ENCODE measurements around the gene ATP2C1. TPM values are rescaled to one million over a fixed set of nuclear protein-coding genes. Genes with fewer than 3 reads are reported as not detected.
A peak's percentile ranks its signal among the peaks of the same experiment; 100 is the strongest.

ATP2C1 gene
- total and polyA plus RNA-seq, 2 donors, result 40.6 to 60.2 TPM

DNA sequence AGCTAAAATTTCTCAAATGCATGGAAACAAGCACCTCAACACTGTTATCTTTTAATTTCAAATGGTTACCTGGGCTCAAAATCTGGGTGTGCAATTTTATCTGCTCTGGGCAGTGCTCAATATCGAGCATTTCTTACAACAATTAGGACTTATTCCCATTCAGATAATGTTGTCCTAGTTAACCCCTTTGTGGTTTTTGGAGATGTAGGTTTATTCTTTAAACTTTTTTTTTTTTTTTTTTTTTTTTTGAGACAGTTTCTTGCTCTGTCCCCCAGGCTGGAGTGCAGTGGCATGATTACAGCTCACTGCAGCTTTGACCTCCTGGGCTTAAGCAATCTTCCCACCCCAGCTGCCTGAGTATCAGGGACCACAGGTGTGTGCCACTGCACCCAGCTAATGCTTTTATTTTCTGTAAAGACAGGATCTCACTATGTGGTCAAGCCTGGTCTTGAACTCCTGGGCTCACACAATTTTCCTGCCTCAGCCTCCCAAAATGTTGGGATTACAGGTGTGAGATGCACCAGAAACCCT, 4.4 kb upstream of the ATP2C1 start:
- Histone ChIP-seq H3K4me1 (ENCODE audit: control insufficient read depth in 2 of 2, insufficient read depth in 2 of 2, low read length in 2 of 2) (no peaks in the 10 kb centered on the region), H3K27me3 (ENCODE audit: control insufficient read depth in 2 of 2, insufficient read depth in 1 of 2, low read length in 1 of 2) (no peaks in the 10 kb centered on the region), H3K27ac (ENCODE audit: low read depth in 1 of 2, low read length in 1 of 2) (no peak overlapping the region), H3K36me3 (ENCODE audit: control insufficient read depth in 2 of 2, insufficient read depth in 2 of 2, low read length in 1 of 2) (no peaks in the 10 kb centered on the region), H3K4me3 (ENCODE audit: low read length in 2 of 2) (no peak overlapping the region), H3K9me3 (ENCODE audit: control insufficient read depth in 2 of 2, insufficient read depth in 1 of 2, low read length in 1 of 2) (no peaks in the 10 kb centered on the region)
- 88% methylated on average over 1 of the region's 1 CpG for whole genome bisulfite sequencing
- no peak for DNase-seq (ENCODE audit: low read depth in 6 of 9, low spot score in 9 of 9)

DNA sequence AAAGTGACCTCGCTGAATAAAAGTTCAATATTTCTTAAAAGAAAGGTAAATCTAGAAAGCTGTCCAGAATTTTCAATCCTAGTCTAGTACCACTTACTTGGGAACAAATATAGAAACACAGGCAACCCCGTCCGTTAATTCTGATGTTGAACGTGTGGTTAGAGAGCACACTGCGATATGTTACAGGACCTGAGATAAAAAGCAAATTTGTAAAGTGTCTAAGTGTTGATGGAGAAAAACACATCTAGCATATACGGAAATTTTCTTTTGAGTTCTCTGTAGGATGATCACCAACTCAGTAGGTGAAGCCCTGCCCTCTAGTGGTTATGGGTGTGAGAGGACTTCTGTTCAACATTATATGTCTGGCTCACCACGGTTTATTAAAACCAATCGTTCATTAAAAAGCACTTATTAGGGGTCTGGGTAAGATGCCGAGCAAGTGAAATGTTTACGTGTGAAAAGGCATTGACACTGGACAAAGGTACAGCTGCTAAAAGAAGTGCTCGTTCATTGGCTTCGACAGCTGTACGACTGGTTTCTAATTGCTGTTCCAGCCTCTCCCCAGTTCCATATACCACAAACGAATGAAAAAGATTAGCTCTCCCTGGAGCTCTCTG, 1.0 kb upstream of the ATP2C1 start:
- WGBS, result 4% methylated on average over 14 of the region's 14 CpGs
- no peaks in the 10 kb centered on the region for H3K36me3 ChIP-seq (ENCODE audit: control insufficient read depth in 2 of 2, insufficient read depth in 2 of 2, low read length in 1 of 2)
- H3K9me3 ChIP-seq (ENCODE audit: control insufficient read depth in 2 of 2, insufficient read depth in 1 of 2, low read length in 1 of 2), result no peaks in the 10 kb centered on the region
- DNase-seq (ENCODE audit: low read depth in 6 of 9, low spot score in 9 of 9), result peak; percentile 67 to 94 (median 84)
- peaks cover 4 to 6% of the 10 kb centered on the region in 2 donors for H3K4me1 ChIP-seq (ENCODE audit: control insufficient read depth in 2 of 2, insufficient read depth in 2 of 2, low read length in 2 of 2)
- H3K27me3 ChIP-seq (ENCODE audit: control insufficient read depth in 2 of 2, insufficient read depth in 1 of 2, low read length in 1 of 2), result no peaks in the 10 kb centered on the region
- H3K4me3 ChIP-seq (ENCODE audit: low read length in 2 of 2), result peak overlapping the region; percentile 77 to 84
- peak overlapping the region; percentile 93 to 95 for H3K27ac ChIP-seq (ENCODE audit: low read depth in 1 of 2, low read length in 1 of 2)

DNA sequence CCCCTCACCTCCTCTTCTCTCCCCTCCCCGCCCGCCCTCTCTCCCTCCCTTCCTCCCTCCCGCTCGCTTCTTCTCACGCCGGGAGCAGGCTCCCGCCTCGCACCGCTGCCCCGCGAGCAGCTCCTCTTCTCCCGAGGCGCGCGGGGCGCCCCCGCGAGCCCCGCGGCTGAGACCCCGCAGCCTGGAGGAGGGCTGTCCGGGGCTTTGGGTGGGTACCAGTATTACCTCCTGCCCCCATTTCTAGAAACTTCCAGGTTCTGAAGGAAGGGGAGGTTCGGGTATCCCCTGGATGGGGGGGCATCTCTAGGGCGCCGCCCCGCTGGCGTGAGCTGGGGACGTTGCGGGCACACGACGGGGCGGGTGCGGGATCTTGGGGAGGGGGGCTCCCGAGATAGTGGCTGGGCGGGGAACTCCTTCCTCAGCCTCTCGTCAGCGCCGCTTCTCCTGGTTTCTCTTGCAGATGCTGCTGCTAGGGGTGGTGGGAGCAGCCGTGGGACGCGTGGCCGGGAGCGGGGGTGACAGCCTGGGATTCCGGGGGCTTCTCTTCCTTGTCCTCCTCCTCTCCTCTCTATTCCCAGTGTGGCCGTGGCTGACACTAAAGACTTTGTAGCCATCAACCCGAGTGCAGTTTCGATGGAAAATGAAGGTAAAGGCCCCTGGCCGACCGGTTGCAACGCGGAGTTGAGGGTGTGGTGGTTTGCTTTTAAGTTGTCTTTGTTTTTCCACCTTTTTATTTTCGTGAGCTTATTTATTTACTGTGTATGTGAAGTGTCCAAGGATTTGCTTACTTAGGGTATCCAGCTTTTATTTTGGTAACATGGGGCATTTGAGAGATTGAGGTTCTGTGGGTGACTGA, 474 bp downstream of the ATP2C1 start:
- H3K4me3 ChIP-seq (ENCODE audit: low read length in 2 of 2), result peak overlapping the region; percentile 77 to 84
- DNase-seq (ENCODE audit: low read depth in 6 of 9, low spot score in 9 of 9), result peak in 7 of 9 donors; percentile 9 to 55 (median 39)
- H3K27me3 ChIP-seq (ENCODE audit: control insufficient read depth in 2 of 2, insufficient read depth in 1 of 2, low read length in 1 of 2), result no peaks in the 10 kb centered on the region
- H3K9me3 ChIP-seq (ENCODE audit: control insufficient read depth in 2 of 2, insufficient read depth in 1 of 2, low read length in 1 of 2), result no peaks in the 10 kb centered on the region
- peak overlapping the region; percentile 93 to 95 for H3K27ac ChIP-seq (ENCODE audit: low read depth in 1 of 2, low read length in 1 of 2)
- peaks cover 4 to 6% of the 10 kb centered on the region in 2 donors for H3K4me1 ChIP-seq (ENCODE audit: control insufficient read depth in 2 of 2, insufficient read depth in 2 of 2, low read length in 2 of 2)
- under 1% methylated on average over 51 of the region's 52 CpGs for WGBS
- no peaks in the 10 kb centered on the region for H3K36me3 ChIP-seq (ENCODE audit: control insufficient read depth in 2 of 2, insufficient read depth in 2 of 2, low read length in 1 of 2)

DNA sequence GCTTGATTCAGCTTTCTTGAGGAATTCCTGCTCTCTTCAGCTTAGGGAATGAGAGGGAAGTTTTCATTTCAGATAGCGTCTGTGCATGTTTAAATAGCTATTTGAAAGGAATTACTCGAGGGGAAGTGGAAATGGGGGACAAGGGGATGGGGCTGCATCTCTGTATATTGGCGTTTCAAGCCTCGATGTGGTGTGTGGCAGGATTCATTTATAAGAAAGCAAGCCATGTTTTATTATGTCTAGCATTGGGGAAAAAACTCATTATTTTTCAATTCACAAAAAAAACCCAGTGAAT, 1.0 kb downstream of the ATP2C1 start:
- Histone ChIP-seq H3K27me3 (ENCODE audit: control insufficient read depth in 2 of 2, insufficient read depth in 1 of 2, low read length in 1 of 2) (no peaks in the 10 kb centered on the region), H3K36me3 (ENCODE audit: control insufficient read depth in 2 of 2, insufficient read depth in 2 of 2, low read length in 1 of 2) (no peaks in the 10 kb centered on the region), H3K4me3 (ENCODE audit: low read length in 2 of 2) (peak overlapping the region; percentile 77 to 84), H3K9me3 (ENCODE audit: control insufficient read depth in 2 of 2, insufficient read depth in 1 of 2, low read length in 1 of 2) (no peaks in the 10 kb centered on the region), H3K4me1 (ENCODE audit: control insufficient read depth in 2 of 2, insufficient read depth in 2 of 2, low read length in 2 of 2) (peaks cover 4 to 6% of the 10 kb centered on the region in 2 donors), H3K27ac (ENCODE audit: low read depth in 1 of 2, low read length in 1 of 2) (no peak overlapping the region)
- 6% methylated on average over 4 of the region's 4 CpGs for WGBS
- DNase-seq (ENCODE audit: low read depth in 6 of 9, low spot score in 9 of 9), result peak in 1 of 9 donors; percentile 28

DNA sequence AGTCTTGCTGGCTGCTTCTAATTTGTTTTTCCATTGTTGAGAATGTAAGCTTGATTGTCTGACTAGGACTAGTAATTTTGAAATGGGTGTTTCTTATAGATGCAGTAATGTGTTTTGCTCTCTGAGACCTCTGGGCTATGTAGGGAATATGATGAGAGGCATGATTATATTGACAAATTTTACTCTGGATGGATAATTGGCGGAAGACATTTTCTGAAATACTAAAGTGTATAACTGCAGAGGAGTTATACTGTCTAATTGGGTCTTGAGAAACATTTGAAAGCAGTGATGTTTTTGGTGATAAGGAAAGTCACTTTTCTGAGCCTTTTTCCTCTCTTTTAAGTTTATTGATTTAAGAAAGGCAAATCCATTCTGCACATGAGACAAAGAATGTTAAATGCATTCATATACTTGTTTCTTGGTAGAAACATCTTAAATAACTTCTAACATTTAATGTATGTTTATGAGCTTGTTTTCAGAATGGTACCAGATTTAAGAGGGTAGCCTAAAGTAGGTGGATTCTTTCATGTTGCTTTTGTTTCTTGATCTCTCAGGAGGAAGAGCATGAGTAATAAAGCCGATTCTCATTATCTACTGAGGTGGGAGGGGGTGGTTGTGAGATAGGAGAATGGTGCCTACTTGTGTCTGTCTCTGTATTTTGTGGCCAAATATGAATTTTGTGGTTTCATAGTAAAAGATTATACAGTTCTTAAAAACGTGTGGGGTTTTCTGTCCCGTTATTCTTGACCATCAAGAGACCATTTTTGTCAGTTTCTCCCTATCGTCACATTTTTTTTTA, 2.0 kb downstream of the ATP2C1 start:
- no peak overlapping the region for H3K4me3 ChIP-seq (ENCODE audit: low read length in 2 of 2)
- WGBS, result 63% methylated on average over 5 of the region's 5 CpGs

DNA sequence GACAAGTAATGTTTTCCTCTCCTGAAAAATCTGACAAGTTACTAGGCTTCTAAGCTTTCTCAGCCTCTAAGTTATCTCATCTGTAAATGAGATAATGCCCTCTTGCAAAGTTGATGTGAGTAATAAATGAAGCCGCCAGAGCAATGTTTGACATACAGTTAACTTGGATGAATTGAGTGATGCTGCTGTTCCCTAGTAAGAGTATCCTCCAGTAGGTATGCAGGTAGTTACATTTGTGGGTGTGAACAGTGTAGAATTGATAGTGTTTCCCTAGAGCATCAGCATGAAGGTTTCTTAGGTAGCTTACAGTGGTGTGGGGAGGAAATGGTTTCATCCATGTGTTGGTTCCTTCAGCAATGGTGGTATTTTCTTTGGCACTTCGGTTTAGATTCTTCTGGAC, 3.4 kb downstream of the ATP2C1 start:
- WGBS, result 93% methylated on average over 2 of the region's 2 CpGs
- H3K4me1 ChIP-seq (ENCODE audit: control insufficient read depth in 2 of 2, insufficient read depth in 2 of 2, low read length in 2 of 2), result peaks cover 4 to 9% of the 10 kb centered on the region in 2 donors
- DNase-seq (ENCODE audit: low read depth in 6 of 9, low spot score in 9 of 9), result no peak

More for the DNA sequence above, 2.0 kb downstream of the ATP2C1 start:
- H3K27me3 ChIP-seq (ENCODE audit: control insufficient read depth in 2 of 2, insufficient read depth in 1 of 2, low read length in 1 of 2), result no peaks in the 10 kb centered on the region
- H3K27ac ChIP-seq (ENCODE audit: low read depth in 1 of 2, low read length in 1 of 2), result no peak overlapping the region
- no peaks in the 10 kb centered on the region for H3K36me3 ChIP-seq (ENCODE audit: control insufficient read depth in 2 of 2, insufficient read depth in 2 of 2, low read length in 1 of 2)
- H3K4me1 ChIP-seq (ENCODE audit: control insufficient read depth in 2 of 2, insufficient read depth in 2 of 2, low read length in 2 of 2), result peaks cover 4 to 6% of the 10 kb centered on the region in 2 donors
- peak in 2 of 9 donors; percentile 19 to 33 for DNase-seq (ENCODE audit: low read depth in 6 of 9, low spot score in 9 of 9)
- H3K9me3 ChIP-seq (ENCODE audit: control insufficient read depth in 2 of 2, insufficient read depth in 1 of 2, low read length in 1 of 2), result no peaks in the 10 kb centered on the region

DNA sequence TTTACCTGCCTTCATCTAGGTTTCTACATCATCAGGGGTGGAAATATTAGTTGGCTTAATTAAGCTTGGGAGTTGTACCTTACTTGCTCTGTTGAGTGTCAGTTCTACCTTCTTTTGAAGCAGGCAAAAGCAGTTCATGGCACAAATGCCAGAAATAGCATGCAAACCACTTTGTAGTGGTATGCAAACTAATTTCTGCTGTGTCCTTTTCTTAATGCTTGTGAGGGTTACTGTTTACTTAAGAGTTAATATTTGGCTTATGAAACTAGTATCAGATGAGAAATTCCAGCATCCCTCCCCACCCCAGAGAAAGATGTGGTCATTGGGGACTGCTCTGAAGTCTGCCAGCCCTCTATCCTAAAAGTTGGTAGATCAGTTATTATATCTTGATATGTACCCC, 7.1 kb downstream of the ATP2C1 start:
- no peak for DNase-seq (ENCODE audit: low read depth in 6 of 9, low spot score in 9 of 9)
- Histone ChIP-seq H3K4me3 (ENCODE audit: low read length in 2 of 2) (no peak overlapping the region), H3K36me3 (ENCODE audit: control insufficient read depth in 2 of 2, insufficient read depth in 2 of 2, low read length in 1 of 2) (no peaks in the 10 kb centered on the region), H3K4me1 (ENCODE audit: control insufficient read depth in 2 of 2, insufficient read depth in 2 of 2, low read length in 2 of 2) (peaks cover 0 to 5% of the 10 kb centered on the region in 2 donors), H3K9me3 (ENCODE audit: control insufficient read depth in 2 of 2, insufficient read depth in 1 of 2, low read length in 1 of 2) (no peaks in the 10 kb centered on the region), H3K27me3 (ENCODE audit: control insufficient read depth in 2 of 2, insufficient read depth in 1 of 2, low read length in 1 of 2) (no peaks in the 10 kb centered on the region), H3K27ac (ENCODE audit: low read depth in 1 of 2, low read length in 1 of 2) (no peak overlapping the region)

More for the DNA sequence above, 3.4 kb downstream of the ATP2C1 start:
- Histone ChIP-seq H3K9me3 (ENCODE audit: control insufficient read depth in 2 of 2, insufficient read depth in 1 of 2, low read length in 1 of 2) (no peaks in the 10 kb centered on the region), H3K27ac (ENCODE audit: low read depth in 1 of 2, low read length in 1 of 2) (no peak overlapping the region), H3K27me3 (ENCODE audit: control insufficient read depth in 2 of 2, insufficient read depth in 1 of 2, low read length in 1 of 2) (no peaks in the 10 kb centered on the region), H3K4me3 (ENCODE audit: low read length in 2 of 2) (no peak overlapping the region), H3K36me3 (ENCODE audit: control insufficient read depth in 2 of 2, insufficient read depth in 2 of 2, low read length in 1 of 2) (no peaks in the 10 kb centered on the region)

DNA sequence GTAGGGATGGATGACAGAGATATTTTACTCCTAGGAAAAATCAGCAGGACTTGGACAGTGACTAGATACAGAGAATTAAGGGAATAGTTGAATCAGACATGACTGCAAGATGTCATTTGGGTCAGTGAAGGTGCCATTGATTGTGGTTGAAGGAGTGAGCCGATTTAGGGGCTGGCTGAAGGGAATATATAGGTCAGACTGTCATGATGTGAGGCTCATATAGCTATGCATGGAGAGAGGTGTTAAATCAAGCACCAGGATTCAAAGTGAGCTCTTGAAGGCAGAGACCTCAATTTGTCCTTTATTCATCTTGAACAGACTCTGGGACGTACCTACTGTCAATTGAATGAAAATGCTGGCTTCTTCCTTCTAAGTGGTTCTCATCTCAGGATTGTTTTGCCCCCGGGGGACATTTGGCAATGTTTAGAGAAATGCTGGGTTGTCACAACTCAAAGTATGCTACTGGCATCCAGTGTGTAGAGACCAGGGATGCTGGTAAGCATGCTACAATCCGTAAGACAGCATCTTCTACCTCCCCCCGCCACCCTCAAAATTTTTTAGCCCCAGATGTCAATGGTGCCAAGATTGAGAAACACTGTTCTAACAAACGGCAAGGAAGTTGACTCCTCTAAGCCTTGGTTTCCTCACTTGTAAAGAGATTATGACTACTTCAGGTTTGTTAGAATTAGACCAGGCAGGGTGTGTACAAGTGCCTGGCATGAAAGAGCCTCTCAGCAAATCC, 7.8 kb downstream of the ATP2C1 start:
- DNase-seq (ENCODE audit: low read depth in 6 of 9, low spot score in 9 of 9), result no peak
- no peak overlapping the region for H3K27ac ChIP-seq (ENCODE audit: low read depth in 1 of 2, low read length in 1 of 2)
- H3K4me1 ChIP-seq (ENCODE audit: control insufficient read depth in 2 of 2, insufficient read depth in 2 of 2, low read length in 2 of 2), result peaks cover 0 to 5% of the 10 kb centered on the region in 2 donors
- H3K9me3 ChIP-seq (ENCODE audit: control insufficient read depth in 2 of 2, insufficient read depth in 1 of 2, low read length in 1 of 2), result no peaks in the 10 kb centered on the region
- H3K36me3 ChIP-seq (ENCODE audit: control insufficient read depth in 2 of 2, insufficient read depth in 2 of 2, low read length in 1 of 2), result no peaks in the 10 kb centered on the region
- WGBS, result 95% methylated on average over 6 of the region's 6 CpGs
- H3K4me3 ChIP-seq (ENCODE audit: low read length in 2 of 2), result no peak overlapping the region
- H3K27me3 ChIP-seq (ENCODE audit: control insufficient read depth in 2 of 2, insufficient read depth in 1 of 2, low read length in 1 of 2), result no peaks in the 10 kb centered on the region

Measured in thymus (tissue), 11 donors.